KOPT-K1 (cell line): Measurements from ENCODE around the gene SINHCAF.
"Not testable (repeated sequence)": the region's sequence is repeated elsewhere in the genome, so short reads cannot be mapped to it uniquely, and the experiment has no call there.

ENCODE experiments used
- H3K27ac ChIP-seq: fragments of 200-600 bp; sonication (generic); 2 replicates; pipeline ENCODE4 v1.5.1; 2016; ENCODE audit warnings: antibody characterized with exemption, mild to moderate bottlenecking, low read depth, low read length; ENCODE audit not compliant: poor library complexity, severe bottlenecking
- H3K36me3 ChIP-seq: fragments of 200-600 bp; sonication (generic); 2 replicates; pipeline ENCODE4 v1.5.1; 2017; ENCODE audit warnings: antibody characterized with exemption, mild to moderate bottlenecking, low read length, moderate library complexity; ENCODE audit not compliant: insufficient read depth
- H3K9me3 ChIP-seq: fragments of 200-600 bp; sonication (generic); 2 replicates; pipeline ENCODE4 v1.5.1; 2017; ENCODE audit warnings: antibody characterized with exemption, low read length, mild to moderate bottlenecking; ENCODE audit not compliant: insufficient read depth, poor library complexity, severe bottlenecking

The SINHCAF gene

GRCh38 chr12:31273794-31274193, 52.2 kb downstream of the SINHCAF start:
- H3K9me3 ChIP-seq, H3K27ac ChIP-seq: not testable (repeated sequence)
- peaks cover 37% of the 10 kb centered on the region for H3K36me3 ChIP-seq

GRCh38 chr12:31272607-31273225, 53.2 kb downstream of the SINHCAF start:
- H3K36me3 ChIP-seq, result peaks cover 30% of the 10 kb centered on the region
- no peak overlapping the region for H3K27ac ChIP-seq
- no peaks in the 10 kb centered on the region for H3K9me3 ChIP-seq

- no peaks in the 10 kb centered on the region for H3K9me3 ChIP-seq
- no peak overlapping the region for H3K27ac ChIP-seq
- no peaks in the 10 kb centered on the region; the same call in 1 of the 2 replicates for H3K36me3 ChIP-seq
These were observed 58.0 kb downstream of the SINHCAF start for GRCh38 chr12:31267966-31268365.

GRCh38 chr12:31265722-31266121, 60.2 kb downstream of the SINHCAF start:
- no peak overlapping the region for H3K27ac ChIP-seq
- H3K9me3 ChIP-seq, result no peaks in the 10 kb centered on the region
- H3K36me3 ChIP-seq, result no peaks in the 10 kb centered on the region

GRCh38 chr12:31263661-31264060, 62.3 kb downstream of the SINHCAF start:
- Histone ChIP-seq H3K36me3 (no peaks in the 10 kb centered on the region), H3K27ac (no peak overlapping the region), H3K9me3 (no peaks in the 10 kb centered on the region)

- H3K27ac ChIP-seq, result no peak overlapping the region
- H3K9me3 ChIP-seq, result no peaks in the 10 kb centered on the region
- no peaks in the 10 kb centered on the region for H3K36me3 ChIP-seq
These were observed 64.2 kb downstream of the SINHCAF start for GRCh38 chr12:31261744-31262143.

GRCh38 chr12:31260840-31261239, 65.1 kb downstream of the SINHCAF start:
- Histone ChIP-seq H3K36me3 (no peaks in the 10 kb centered on the region), H3K9me3 (no peaks in the 10 kb centered on the region), H3K27ac (no peak overlapping the region)

GRCh38 chr12:31259136-31259886, 66.6 kb downstream of the SINHCAF start:
- Histone ChIP-seq H3K27ac (no peak overlapping the region), H3K9me3 (no peaks in the 10 kb centered on the region), H3K36me3 (no peaks in the 10 kb centered on the region)

- H3K27ac ChIP-seq, result no peak overlapping the region
- no peaks in the 10 kb centered on the region for H3K36me3 ChIP-seq
These were observed 68.2 kb downstream of the SINHCAF start for GRCh38 chr12:31257784-31258183.

GRCh38 chr12:31251707-31252611, 74.0 kb downstream of the SINHCAF start:
- not testable (repeated sequence) for H3K27ac ChIP-seq, H3K36me3 ChIP-seq, H3K9me3 ChIP-seq

More at GRCh38 chr12:31257784-31258183, 68.2 kb downstream of the SINHCAF start:
- H3K9me3 ChIP-seq, result no peaks in the 10 kb centered on the region

- H3K9me3 ChIP-seq, result no peaks in the 10 kb centered on the region
These were observed 75.8 kb downstream of the SINHCAF start for GRCh38 chr12:31250179-31250578.

GRCh38 chr12:31249356-31249755, 76.6 kb downstream of the SINHCAF start:
- Histone ChIP-seq H3K36me3 (no peaks in the 10 kb centered on the region), H3K27ac (no peak overlapping the region)

More at GRCh38 chr12:31250179-31250578, 75.8 kb downstream of the SINHCAF start:
- Histone ChIP-seq H3K36me3 (no peaks in the 10 kb centered on the region), H3K27ac (no peak overlapping the region)

GRCh38 chr12:31248815-31249214, 77.1 kb downstream of the SINHCAF start:
- Histone ChIP-seq H3K36me3 (no peaks in the 10 kb centered on the region), H3K9me3 (no peaks in the 10 kb centered on the region), H3K27ac (no peak overlapping the region)

More at GRCh38 chr12:31249356-31249755, 76.6 kb downstream of the SINHCAF start:
- no peaks in the 10 kb centered on the region for H3K9me3 ChIP-seq

- Histone ChIP-seq H3K36me3 (no peaks in the 10 kb centered on the region), H3K27ac (no peak overlapping the region)
These were observed 77.6 kb downstream of the SINHCAF start for GRCh38 chr12:31248337-31248736.

GRCh38 chr12:31246470-31246850, 79.5 kb downstream of the SINHCAF start:
- no peaks in the 10 kb centered on the region for H3K9me3 ChIP-seq
- no peak overlapping the region for H3K27ac ChIP-seq
- no peaks in the 10 kb centered on the region for H3K36me3 ChIP-seq

More at GRCh38 chr12:31248337-31248736, 77.6 kb downstream of the SINHCAF start:
- H3K9me3 ChIP-seq, result no peaks in the 10 kb centered on the region
